Measurements from ENCODE around the gene HOXD10.

Gene HOXD10

DNA sequence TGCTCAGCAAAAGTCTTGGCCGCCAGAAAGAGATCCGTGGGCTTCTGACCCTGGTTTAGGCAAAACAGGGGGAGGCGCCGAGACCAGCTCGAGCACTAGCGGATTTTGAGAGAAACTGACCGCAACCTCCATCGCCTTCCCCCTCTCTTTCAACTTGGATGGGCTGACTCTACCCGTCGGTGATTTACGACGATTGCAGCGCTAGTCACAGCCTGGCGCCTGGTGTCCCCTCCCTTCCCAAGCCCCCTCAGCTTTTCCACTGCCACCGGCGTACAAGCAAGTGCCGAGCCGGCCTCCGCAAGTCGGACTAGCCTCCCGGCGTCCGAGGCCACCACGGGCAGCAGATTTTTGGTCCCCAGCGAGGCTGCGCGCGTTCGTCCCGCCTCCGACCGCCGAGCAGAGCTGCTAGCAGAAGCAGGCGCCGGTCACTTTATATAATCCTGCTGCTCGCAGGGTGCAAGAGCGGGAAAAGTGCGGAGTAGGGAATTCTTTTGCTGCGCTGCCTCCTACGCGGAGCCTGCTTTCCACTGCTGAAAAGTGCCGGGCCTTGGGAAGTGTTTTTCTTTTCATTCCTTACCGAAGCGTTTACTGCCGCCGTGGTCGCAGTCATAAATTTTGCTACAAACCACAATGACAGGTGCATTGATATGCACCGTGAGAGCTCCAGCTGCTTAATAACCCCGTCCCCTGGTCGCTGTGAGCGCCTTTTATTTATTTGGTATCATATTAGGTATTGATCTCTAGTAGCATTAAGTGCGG is 48.2 kb downstream of the HOXD10 start:
- DNase-seq (ENCODE audit: low read depth): no peak

DNA sequence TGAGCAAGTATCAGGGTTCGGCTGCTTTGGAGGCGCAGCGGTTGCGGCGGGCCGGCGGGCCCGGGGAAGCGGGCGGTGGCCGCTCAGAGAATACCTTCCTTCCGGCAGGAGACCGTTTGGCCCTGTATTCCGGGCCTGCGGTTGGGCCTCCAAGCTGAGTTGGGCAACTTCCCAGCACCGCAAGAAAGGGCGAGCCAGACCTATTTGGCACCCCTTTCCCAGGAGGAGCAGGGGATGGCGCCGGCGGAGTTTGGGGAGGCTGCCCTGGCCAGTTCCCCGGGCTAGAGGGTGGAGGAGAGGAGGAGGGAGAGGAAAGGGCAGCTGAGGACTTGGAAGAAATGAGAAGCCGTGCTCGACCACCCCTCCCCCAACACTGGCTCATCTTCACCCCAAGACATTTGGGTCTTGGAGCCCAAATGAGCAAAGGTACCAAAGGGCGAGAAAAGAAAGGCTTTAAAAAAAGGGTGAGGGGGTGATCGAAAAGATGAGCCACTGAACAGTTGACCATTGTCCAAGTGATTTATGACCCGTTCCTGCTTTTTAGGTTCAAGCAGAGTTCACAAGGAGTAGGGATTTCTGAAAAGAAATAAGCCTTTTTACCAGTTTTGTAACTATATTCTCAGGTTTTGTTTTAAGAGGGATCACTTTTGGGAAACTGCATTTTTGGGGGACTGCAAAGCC is 48.9 kb downstream of the HOXD10 start:
- no peak for DNase-seq (ENCODE audit: low read depth)

DNA sequence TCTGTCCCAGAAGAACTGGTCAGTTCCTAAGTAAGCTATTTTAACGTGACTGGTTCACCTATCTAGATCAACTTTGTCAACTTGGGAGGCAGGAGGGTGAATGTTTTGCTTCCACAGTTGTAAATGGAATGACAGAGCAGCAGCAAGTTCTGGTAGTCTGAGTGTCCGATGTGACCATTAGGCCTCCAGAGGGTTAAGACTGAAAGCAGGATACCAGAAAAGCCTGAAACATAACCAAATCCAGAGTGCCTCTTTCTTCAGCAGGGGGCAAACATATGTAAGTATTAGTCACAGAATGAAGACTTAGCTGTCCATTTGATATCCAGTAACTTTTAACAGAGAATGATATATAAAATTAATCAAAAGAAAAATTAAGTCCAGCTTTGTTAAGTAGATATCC is 49.7 kb downstream of the HOXD10 start:
- DNase-seq (ENCODE audit: low read depth): no peak

DNA sequence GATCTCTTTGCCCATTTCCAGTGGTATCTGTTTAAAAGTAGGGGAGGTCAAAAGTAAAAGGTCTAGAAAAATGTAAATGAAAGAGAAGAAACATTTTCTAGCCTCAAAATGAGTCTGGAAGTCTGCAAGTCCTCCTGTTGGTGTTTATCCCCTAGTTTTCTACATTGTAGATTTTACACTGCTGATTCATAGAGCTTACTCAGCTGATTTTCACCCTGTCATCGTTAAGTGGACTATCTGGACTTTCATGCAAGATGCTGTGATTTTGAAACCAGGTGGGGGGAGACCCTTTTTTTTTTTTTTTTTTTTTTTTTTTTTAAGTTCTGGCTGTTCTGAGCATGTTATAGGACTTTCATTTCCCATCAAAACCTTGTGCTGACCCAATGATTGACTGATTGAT is 50.8 kb downstream of the HOXD10 start:
- no peak for DNase-seq (ENCODE audit: low read depth)

DNA sequence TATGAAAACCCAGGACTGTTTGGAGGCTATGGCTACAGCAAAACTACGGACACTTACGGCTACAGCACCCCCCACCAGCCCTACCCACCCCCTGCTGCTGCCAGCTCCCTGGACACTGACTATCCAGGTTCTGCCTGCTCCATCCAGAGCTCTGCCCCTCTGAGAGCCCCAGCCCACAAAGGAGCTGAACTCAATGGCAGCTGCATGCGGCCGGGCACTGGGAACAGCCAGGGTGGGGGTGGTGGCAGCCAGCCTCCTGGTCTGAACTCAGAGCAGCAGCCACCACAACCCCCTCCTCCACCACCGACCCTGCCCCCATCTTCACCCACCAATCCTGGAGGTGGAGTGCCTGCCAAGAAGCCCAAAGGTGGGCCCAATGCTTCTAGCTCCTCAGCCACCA is 52.6 kb downstream of the HOXD10 start:
- no peak for DNase-seq (ENCODE audit: low read depth)

Measured in fibroblast of the conjunctiva (primary cell).